Kidney (tissue), 14 donors: ENCODE measurements around the gene ANKRD17. TPM values are rescaled to one million over a fixed set of nuclear protein-coding genes. Genes with fewer than 3 reads are reported as not detected.

ENCODE experiments used
- DNase-seq, 5 donors: peaks; one replicate each; pipeline ENCODE4 v3.0.0-alpha.2; 2013 to 2020
- FAIRE-seq: peaks from 2 replicates; lab custom pipeline; 2012; peaks lifted over from hg19 to GRCh38; lab: Jason Lieb, UNC
- H3K27ac ChIP-seq, 2 donors: one replicate each; pipeline ENCODE4 v1.7.0; 2013; ENCODE audit warnings: low read depth in 2 of 2, low read length in 2 of 2, inconsistent platforms in 1 of 2
- H3K27me3 ChIP-seq: one replicate; pipeline ENCODE4 v1.7.1; 2013; ENCODE audit warnings: low read length, inconsistent platforms; ENCODE audit not compliant: control insufficient read depth, insufficient read depth
- H3K36me3 ChIP-seq, 3 donors: one replicate each; pipeline versions ENCODE4 v1.7.0 to v1.7.1; 2013; ENCODE audit warnings: low read length in 3 of 3, control low read depth in 1 of 3, inconsistent platforms in 1 of 3; ENCODE audit not compliant: insufficient read depth in 3 of 3, control insufficient read depth in 2 of 3
- H3K4me1 ChIP-seq, 3 donors: one replicate each; pipeline versions ENCODE4 v1.7.0 to v1.7.1; 2013; ENCODE audit warnings: low read length in 3 of 3, inconsistent platforms in 1 of 3, low read depth in 1 of 3; ENCODE audit not compliant: control insufficient read depth in 2 of 3, insufficient read depth in 2 of 3
- H3K4me3 ChIP-seq, 3 donors: one replicate each; pipeline versions ENCODE4 v1.7.0 to v1.8.1; 2013; ENCODE audit warnings: low read length in 3 of 3, control low read depth in 1 of 3, inconsistent platforms in 1 of 3
- H3K9ac ChIP-seq, 3 donors: one replicate each; pipeline versions ENCODE4 v1.7.0 to v1.7.1; 2013; ENCODE audit warnings: low read length in 3 of 3, control low read depth in 1 of 3, inconsistent platforms in 1 of 3
- H3K9me3 ChIP-seq, 3 donors: one replicate each; pipeline versions ENCODE4 v1.7.0 to v1.7.1; 2013; ENCODE audit warnings: low read length in 3 of 3, control low read depth in 1 of 3, inconsistent platforms in 1 of 3; ENCODE audit not compliant: control insufficient read depth in 2 of 3, insufficient read depth in 1 of 3
- intact Hi-C: fragments of 100-400 bp; cut with DNase I; formaldehyde crosslinking; loops from one replicate; pipeline ENCODE4 v1.11.1; 2022
- polyA plus RNA-seq: library from polyadenylated mRNA; stranded (reverse); fragments of 350-450 nt; fragmentation: Illumina TruSeq; extraction: RNeasy Lipid Tissue Mini Kit (QIAGEN cat#74804); gene quantifications from one replicate; pipeline ENCODE4 v1.2.3, GENCODE V29; 2014; ENCODE audit warnings: low read depth, low replicate concordance; ENCODE audit not compliant: insufficient read depth
- total RNA-seq: library from RNA; stranded (reverse); fragmentation: NEBNext Ultra II Directional; extraction: Animal tissue kit (Norgen Biotek cat#: 25700); gene quantifications from one replicate; pipeline ENCODE4 v1.2.1, GENCODE V29; 2021
- TF ChIP-seq, protein P1 (sequence below): IDR thresholded peaks from 3 replicates; pipeline ENCODE4 v1.5.1; 2012; ENCODE audit warnings: mild to moderate bottlenecking, moderate library complexity, borderline replicate concordance; ENCODE audit not compliant: insufficient read depth; ENCODE audit errors: extremely low read depth
- donor health status: control.
- donor health status: control.
- donor health status: control.
- donor health status: control.
- donor health status: control.
- donor health status: DM: yes; HTN: yes; CAD: no.
- donor health status: Normal renal cell carcinoma (clear cell type).

The ANKRD17 gene
- total and polyA plus RNA-seq, 2 donors from 2014 or later = 13.3 to 67.7 TPM

- no peaks in the 10 kb centered on the region for H3K9me3 ChIP-seq
- DNase-seq (no peak), FAIRE-seq (no peak)
- peaks cover 0 to 18% (median 0%) of the 10 kb centered on the region in 3 donors for H3K4me1 ChIP-seq
- H3K36me3 ChIP-seq = peaks cover 0 to 6% (median 3%) of the 10 kb centered on the region in 3 donors
- intact Hi-C loops = no loop called here
- H3K27ac ChIP-seq = no peak overlapping the region
- no peak overlapping the region for H3K4me3 ChIP-seq
- no peaks in the 10 kb centered on the region for H3K27me3 ChIP-seq
- TF ChIP-seq, protein P1, sequence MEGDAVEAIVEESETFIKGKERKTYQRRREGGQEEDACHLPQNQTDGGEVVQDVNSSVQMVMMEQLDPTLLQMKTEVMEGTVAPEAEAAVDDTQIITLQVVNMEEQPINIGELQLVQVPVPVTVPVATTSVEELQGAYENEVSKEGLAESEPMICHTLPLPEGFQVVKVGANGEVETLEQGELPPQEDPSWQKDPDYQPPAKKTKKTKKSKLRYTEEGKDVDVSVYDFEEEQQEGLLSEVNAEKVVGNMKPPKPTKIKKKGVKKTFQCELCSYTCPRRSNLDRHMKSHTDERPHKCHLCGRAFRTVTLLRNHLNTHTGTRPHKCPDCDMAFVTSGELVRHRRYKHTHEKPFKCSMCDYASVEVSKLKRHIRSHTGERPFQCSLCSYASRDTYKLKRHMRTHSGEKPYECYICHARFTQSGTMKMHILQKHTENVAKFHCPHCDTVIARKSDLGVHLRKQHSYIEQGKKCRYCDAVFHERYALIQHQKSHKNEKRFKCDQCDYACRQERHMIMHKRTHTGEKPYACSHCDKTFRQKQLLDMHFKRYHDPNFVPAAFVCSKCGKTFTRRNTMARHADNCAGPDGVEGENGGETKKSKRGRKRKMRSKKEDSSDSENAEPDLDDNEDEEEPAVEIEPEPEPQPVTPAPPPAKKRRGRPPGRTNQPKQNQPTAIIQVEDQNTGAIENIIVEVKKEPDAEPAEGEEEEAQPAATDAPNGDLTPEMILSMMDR = no peak
- no peak overlapping the region for H3K9ac ChIP-seq
These were observed 22.4 kb downstream of the ANKRD17 start for GRCh38 chr4:73236151-73236550.

DNA sequence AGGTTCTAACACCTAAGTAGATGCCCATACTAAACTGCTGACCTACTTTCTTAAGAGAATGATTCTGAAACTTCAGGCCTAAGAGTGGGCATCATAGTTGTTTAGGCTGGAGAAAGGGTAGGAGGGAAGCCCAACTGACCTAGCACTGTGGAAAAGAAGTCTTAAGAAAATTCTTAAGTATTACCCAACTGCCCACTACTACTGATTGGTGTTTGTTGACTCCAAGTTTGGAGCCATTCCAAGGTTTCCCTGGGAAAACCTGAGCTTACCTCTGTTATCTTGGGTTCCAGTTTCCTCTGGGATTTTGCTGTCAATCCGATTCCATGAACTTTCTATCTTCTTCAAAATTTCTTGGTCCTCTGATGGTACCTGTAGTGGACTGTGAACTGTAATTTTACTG is 23.9 kb downstream of the ANKRD17 start:
- intact Hi-C loops = no loop called here
- Histone ChIP-seq H3K4me1 (peaks cover 0 to 18% (median 0%) of the 10 kb centered on the region in 3 donors), H3K9me3 (no peaks in the 10 kb centered on the region), H3K9ac (no peak overlapping the region), H3K27ac (no peak overlapping the region), H3K36me3 (peaks cover 0 to 6% (median 3%) of the 10 kb centered on the region in 3 donors), H3K27me3 (no peaks in the 10 kb centered on the region), H3K4me3 (no peak overlapping the region)
- FAIRE-seq (no peak), DNase-seq (no peak)
- TF ChIP-seq, protein P1 = no peak

DNA sequence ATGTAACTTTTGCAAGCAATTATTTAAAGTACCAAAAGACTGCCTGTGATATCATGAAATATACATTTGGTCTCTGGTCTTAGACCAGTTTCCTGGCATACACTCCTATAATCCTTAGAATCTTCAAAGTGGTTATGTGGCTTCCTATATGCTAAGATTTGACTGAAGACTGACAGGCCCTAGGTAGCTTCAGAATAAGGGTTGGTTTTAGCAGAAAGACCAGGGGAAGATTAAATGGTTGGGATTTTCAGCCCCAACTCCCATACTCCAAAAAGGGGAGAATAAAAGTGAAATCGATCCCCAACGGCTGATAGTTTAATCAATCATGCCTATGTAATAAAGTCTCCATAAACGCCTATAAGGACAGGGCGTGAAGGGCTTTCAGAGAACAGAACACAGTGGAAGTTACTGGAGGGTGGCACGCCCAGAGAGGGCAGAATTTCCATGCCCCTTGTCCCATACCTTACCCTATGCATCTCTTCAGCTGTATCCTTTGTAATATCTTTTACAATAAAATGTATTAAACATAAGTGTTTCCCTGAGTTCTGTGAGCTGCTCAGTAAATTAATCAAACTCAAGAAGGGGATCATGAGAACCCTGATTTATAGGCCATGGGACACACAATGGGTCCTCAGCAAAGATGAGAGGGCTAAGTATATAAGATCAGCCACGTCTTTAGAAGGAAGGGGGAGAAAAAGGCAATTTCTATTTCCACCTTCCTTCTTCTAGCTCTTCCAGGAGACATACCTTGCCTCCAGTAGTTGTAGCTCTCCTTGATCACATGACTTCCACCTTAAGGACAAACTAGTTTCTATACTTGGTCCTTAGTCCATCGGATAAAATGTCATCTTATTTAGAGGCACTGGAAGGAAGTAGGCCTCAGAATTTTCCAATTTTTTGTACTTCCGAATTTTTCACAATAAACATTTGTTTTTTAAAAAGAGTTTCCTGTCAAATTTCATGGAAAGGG is 26.8 kb downstream of the ANKRD17 start:
- H3K36me3 ChIP-seq = peaks cover 0 to 6% (median 3%) of the 10 kb centered on the region in 3 donors
- H3K27ac ChIP-seq = no peak overlapping the region
- no peak for DNase-seq
- intact Hi-C loops = no loop called here
- H3K4me3 ChIP-seq = no peak overlapping the region
- H3K9ac ChIP-seq = no peak overlapping the region
- no peaks in the 10 kb centered on the region for H3K9me3 ChIP-seq
- TF ChIP-seq, protein P1 = no peak
- H3K27me3 ChIP-seq = no peaks in the 10 kb centered on the region
- FAIRE-seq = no peak
- peaks cover 0 to 3% (median 0%) of the 10 kb centered on the region in 3 donors for H3K4me1 ChIP-seq
